H1 (cell line): ENCODE measurements around the gene BBLN. TPM values are rescaled to one million over a fixed set of nuclear protein-coding genes. Genes with fewer than 3 reads are reported as not detected.

Experiments used
- CTCF ChIA-PET: fragments of 300-600 bp; sonication (Branson Sonifier 250); formaldehyde crosslinking; loops from one replicate; lab custom pipeline; 2021; ENCODE audit not compliant: partially characterized antibody; lab: Charles Lee
- POLR2A ChIA-PET: fragments of 300-600 bp; sonication (Branson Sonifier 250); formaldehyde crosslinking; loops from one replicate; lab custom pipeline; 2021; ENCODE audit warnings: inconsistent platforms; ENCODE audit not compliant: partially characterized antibody; lab: Charles Lee
- DNase-seq, 2 experiments: peaks; one replicate each; pipeline versions ENCODE4 v3.0.0 to v3.0.0-alpha.2; 2010 to 2022; ENCODE audit warnings: low spot score in 2 of 2, low read depth in 1 of 2, mixed read lengths in 1 of 2
- FAIRE-seq: peaks from 2 replicates; lab custom pipeline; 2011; peaks lifted over from hg19 to GRCh38; lab: Jason Lieb, UNC
- H2AFZ ChIP-seq: 2 replicates; pipeline ENCODE4 v1.8.1; 2012; ENCODE audit warnings: low read length, inconsistent platforms
- H2AK5ac ChIP-seq: 2 replicates; pipeline ENCODE4 v1.6.1; 2013; ENCODE audit warnings: low read depth, low read length
- H2BK120ac ChIP-seq: replicated peaks from 2 replicates; pipeline ENCODE3; 2013; ENCODE audit warnings: low read depth, low read length, inconsistent platforms
- H2BK12ac ChIP-seq: 2 replicates; pipeline ENCODE4 v1.6.1; 2013; ENCODE audit warnings: low read depth, low read length
- H2BK15ac ChIP-seq: 2 replicates; pipeline ENCODE4 v1.6.1; 2013; ENCODE audit warnings: low read length
- H2BK20ac ChIP-seq: 2 replicates; pipeline ENCODE4 v1.6.1; 2013; ENCODE audit warnings: low read length
- H2BK5ac ChIP-seq: 2 replicates; pipeline ENCODE4 v1.6.1; 2013; ENCODE audit warnings: low read depth, low read length
- H3K14ac ChIP-seq: 2 replicates; pipeline ENCODE4 v1.6.1; 2013; ENCODE audit warnings: inconsistent platforms; ENCODE audit not compliant: insufficient read length
- H3K18ac ChIP-seq: 2 replicates; pipeline ENCODE4 v1.6.1; 2013; ENCODE audit warnings: low read length; ENCODE audit errors: extremely low read depth
- H3K23ac ChIP-seq: 2 replicates; pipeline ENCODE4 v1.6.1; 2013; ENCODE audit warnings: inconsistent platforms; ENCODE audit not compliant: insufficient read length
- H3K23me2 ChIP-seq: 2 replicates; pipeline ENCODE4 v1.6.1; 2013; ENCODE audit warnings: low read depth, low read length
- H3K27ac ChIP-seq: 2 replicates; pipeline ENCODE4 v1.6.1; 2011; ENCODE audit warnings: low read depth, low read length, inconsistent platforms
- H3K27me3 ChIP-seq, 4 experiments: replicated peaks in 1 of 4; 1 replicate in 1 of 4; 2 replicates in 3 of 4; pipeline versions ENCODE4 v1.6.1 to v1.8.1; 2011 to 2013; ENCODE audit warnings: low read length in 3 of 4, mild to moderate bottlenecking in 3 of 4, inconsistent platforms in 2 of 4, mixed read lengths in 2 of 4, moderate library complexity in 1 of 4; ENCODE audit not compliant: control insufficient read depth in 3 of 4, insufficient read depth in 3 of 4; ENCODE audit errors: extremely low read depth in 1 of 4
- H3K36me3 ChIP-seq, 4 experiments: 2 replicates each; pipeline versions ENCODE4 v1.6.1 to v1.8.1; 2011 to 2013; ENCODE audit warnings: mild to moderate bottlenecking in 4 of 4, low read length in 3 of 4, moderate library complexity in 2 of 4, control low read depth in 1 of 4, inconsistent platforms in 1 of 4; ENCODE audit not compliant: insufficient read depth in 4 of 4, control insufficient read depth in 2 of 4
- H3K4ac ChIP-seq: replicated peaks from 2 replicates; pipeline ENCODE3; 2013; ENCODE audit warnings: low read length, low read depth, mixed read lengths, inconsistent platforms; ENCODE audit not compliant: insufficient read length
- H3K4me1 ChIP-seq, 4 experiments: replicated peaks in 1 of 4; 1 replicate in 1 of 4; 2 replicates in 3 of 4; pipeline versions ENCODE4 v1.6.1 to v1.8.1; 2011 to 2013; ENCODE audit warnings: low read length in 3 of 4, inconsistent platforms in 2 of 4, mixed read lengths in 1 of 4; ENCODE audit not compliant: insufficient read depth in 4 of 4, control insufficient read depth in 3 of 4
- H3K4me2 ChIP-seq, 2 experiments: 2 replicates each; pipeline versions ENCODE4 v1.6.1 to v1.8.1; 2011 to 2013; ENCODE audit warnings: low read depth in 2 of 2, low read length in 2 of 2, control low read depth in 1 of 2, inconsistent platforms in 1 of 2, mild to moderate bottlenecking in 1 of 2; ENCODE audit not compliant: insufficient read depth in 1 of 2
- H3K4me3 ChIP-seq, 4 experiments: fragments of 200-600, 300-600 bp in 1 of 4; sonication (generic), shearing (Covaris generic), sonication (Bioruptor Twin) in 1 of 4; 2 replicates each; pipeline versions ENCODE4 v1.5.1 to v1.8.1; 2011 to 2016; ENCODE audit warnings: low read length in 4 of 4, low read depth in 3 of 4, control low read depth in 2 of 4, inconsistent platforms in 2 of 4, mild to moderate bottlenecking in 2 of 4, mixed read lengths in 1 of 4, moderate library complexity in 1 of 4; ENCODE audit not compliant: insufficient read depth in 2 of 4; ENCODE audit errors: extremely low read depth in 1 of 4
- H3K56ac ChIP-seq: replicated peaks from 2 replicates; pipeline ENCODE3; 2013; ENCODE audit warnings: low read depth, mild to moderate bottlenecking, mixed read lengths, low read length, inconsistent platforms; ENCODE audit not compliant: insufficient read length
- H3K79me1 ChIP-seq: 2 replicates; pipeline ENCODE4 v1.6.1; 2013; ENCODE audit warnings: low read depth, low read length, control low read depth
- H3K79me2 ChIP-seq, 2 experiments: 2 replicates each; pipeline versions ENCODE4 v1.6.1 to v1.8.1; 2012 to 2013; ENCODE audit warnings: low read length in 2 of 2, mild to moderate bottlenecking in 2 of 2, inconsistent platforms in 1 of 2; ENCODE audit not compliant: insufficient read depth in 2 of 2, control insufficient read depth in 1 of 2
- H3K9ac ChIP-seq, 4 experiments: replicated peaks in 1 of 4; 1 replicate in 1 of 4; 2 replicates in 3 of 4; pipeline versions ENCODE4 v1.6.1 to v1.8.1; 2011 to 2013; ENCODE audit warnings: low read depth in 3 of 4, low read length in 3 of 4, control low read depth in 2 of 4, mild to moderate bottlenecking in 2 of 4, moderate library complexity in 2 of 4, inconsistent platforms in 1 of 4; ENCODE audit errors: extremely low read depth in 1 of 4
- H3K9me3 ChIP-seq, 2 experiments: 2 replicates each; pipeline versions ENCODE4 v1.6.1 to v1.8.1; 2012 to 2013; ENCODE audit warnings: mild to moderate bottlenecking in 2 of 2, moderate library complexity in 2 of 2, control low read depth in 1 of 2, inconsistent platforms in 1 of 2, low read depth in 1 of 2, low read length in 1 of 2, mixed read lengths in 1 of 2; ENCODE audit not compliant: insufficient read depth in 2 of 2
- H4K20me1 ChIP-seq, 2 experiments: replicated peaks in 1 of 2; 2 replicates each; pipeline versions ENCODE3 to v1.8.1; 2011 to 2013; ENCODE audit warnings: inconsistent platforms in 2 of 2, low read length in 2 of 2, mild to moderate bottlenecking in 1 of 2; ENCODE audit not compliant: insufficient read depth in 2 of 2, control insufficient read depth in 1 of 2
- H4K5ac ChIP-seq: 2 replicates; pipeline ENCODE4 v1.6.1; 2013; ENCODE audit warnings: low read length, low read depth, mixed read lengths, inconsistent platforms; ENCODE audit not compliant: insufficient read length
- H4K8ac ChIP-seq: 2 replicates; pipeline ENCODE4 v1.8.0; 2013; ENCODE audit warnings: mild to moderate bottlenecking, moderate library complexity, low read length, inconsistent platforms; ENCODE audit not compliant: insufficient read depth; ENCODE audit errors: extremely low read depth
- H4K91ac ChIP-seq: replicated peaks from 2 replicates; pipeline ENCODE3; 2013; ENCODE audit warnings: low read length, mixed read lengths, inconsistent platforms; ENCODE audit not compliant: insufficient read length
- CBX8 ChIP-seq: fragments of 300-800, 300-1000 bp; sonication (generic); IDR thresholded peaks from 2 replicates; pipeline ENCODE4 v1.7.1; 2016; ENCODE audit warnings: low read depth, low read length, borderline replicate concordance
- EP300 ChIP-seq, 2 experiments: IDR thresholded peaks; 1 replicate in 1 of 2; 2 replicates in 1 of 2; pipeline ENCODE4 v1.6.1; 2011 to 2012; ENCODE audit warnings: low read depth in 2 of 2, low read length in 2 of 2, mild to moderate bottlenecking in 2 of 2, borderline replicate concordance in 1 of 2, inconsistent platforms in 1 of 2, moderate library complexity in 1 of 2
- EZH2 ChIP-seq: fragments of 200-600 bp; sonication (generic); IDR thresholded peaks from 2 replicates; pipeline ENCODE4 v1.7.1; 2012; ENCODE audit warnings: low read depth, mild to moderate bottlenecking, moderate library complexity, low read length, inconsistent platforms; ENCODE audit not compliant: severe bottlenecking
- HDAC2 ChIP-seq, 2 experiments: fragments of 300-600 bp in 1 of 2; sonication (generic) in 1 of 2; IDR thresholded peaks; 2 replicates each; pipeline ENCODE4 v1.6.1; 2011 to 2012; ENCODE audit warnings: low read depth in 2 of 2, low read length in 2 of 2, mild to moderate bottlenecking in 2 of 2, moderate library complexity in 2 of 2, borderline replicate concordance in 1 of 2, inconsistent platforms in 1 of 2
- PHF8 ChIP-seq: fragments of 200-600 bp; sonication (generic); conservative IDR thresholded peaks from 2 replicates; pipeline ENCODE4 v1.7.1; 2012; ENCODE audit warnings: low read depth, mild to moderate bottlenecking, inconsistent platforms, low read length, moderate library complexity
- POLR2AphosphoS5 ChIP-seq: IDR thresholded peaks from 2 replicates; pipeline ENCODE4 v1.6.1; 2011; ENCODE audit warnings: low read depth, low read length
- RBBP5 ChIP-seq: IDR thresholded peaks from 2 replicates; pipeline ENCODE4 v1.7.1; 2012; ENCODE audit warnings: low read depth, mild to moderate bottlenecking, inconsistent platforms, low read length, moderate library complexity, borderline replicate concordance
- RFX5 ChIP-seq: IDR thresholded peaks from 2 replicates; pipeline ENCODE4 v1.6.1; 2011; ENCODE audit warnings: low read depth, low read length, improper control_type of control experiment, borderline replicate concordance
- SIN3A ChIP-seq, 2 experiments: IDR thresholded peaks in 1 of 2; conservative IDR thresholded peaks in 1 of 2; 2 replicates each; pipeline ENCODE4 v1.6.1; 2011 to 2012; ENCODE audit warnings: low read length in 2 of 2, improper control_type of control experiment in 1 of 2, low read depth in 1 of 2, mild to moderate bottlenecking in 1 of 2
- TCF12 ChIP-seq: IDR thresholded peaks from 2 replicates; pipeline ENCODE4 v1.6.1; 2011; ENCODE audit warnings: low read depth, mild to moderate bottlenecking, low read length
- WGBS, 2 experiments: shearing (Covaris generic) in 1 of 2; methylation state at CpG; one replicate each; pipeline versions ENCODE4 v1.1.6 to v1.1.7; 2013 to 2015; ENCODE audit warnings: low lambda C conversion rate in 2 of 2, mixed read lengths in 2 of 2, inconsistent platforms in 1 of 2, low coverage in 1 of 2, missing lambda C conversion rate in 1 of 2; ENCODE audit not compliant: insufficient replicate concordance in 2 of 2, insufficient coverage in 1 of 2, insufficient read length in 1 of 2; ENCODE audit errors: extremely low coverage in 1 of 2, missing lambda C conversion rate in 1 of 2; 5-methylcytosine and 5-hydroxymethylcytosine counted together
- polyA plus RNA-seq, 7 experiments: library from polyadenylated mRNA; depleted of rRNA in 3 of 7; stranded (reverse) in 5 of 7; unstranded in 2 of 7; fragments of >200 nt in 5 of 7; fragments of 200-250 nt in 2 of 7; gene quantifications; 1 replicate in 5 of 7; 2 replicates in 1 of 7; 4 replicates in 1 of 7; pipeline versions ENCODE4 v1.2.1 to v1.2.3, GENCODE V29; 2011 to 2013; ENCODE audit warnings: missing spikeins in 2 of 7, mixed read lengths in 2 of 7
- total RNA-seq: library from RNA; stranded (reverse); fragmentation: NEBNext Ultra II Directional; extraction: Animal tissue kit (Norgen Biotek cat#: 25700); gene quantifications from 2 replicates; pipeline ENCODE4 v1.2.1, GENCODE V29; 2021
- TF ChIP-seq, protein P1 (sequence below): IDR thresholded peaks from 2 replicates; pipeline ENCODE4 v1.6.1; 2012; ENCODE audit warnings: inconsistent platforms

BBLN gene
- total and polyA plus RNA-seq, 2 of the 8 experiments (the other 6 are each of a cell fraction or from before 2014, with no cell fraction given) = 63.1 to 164 TPM

DNA sequence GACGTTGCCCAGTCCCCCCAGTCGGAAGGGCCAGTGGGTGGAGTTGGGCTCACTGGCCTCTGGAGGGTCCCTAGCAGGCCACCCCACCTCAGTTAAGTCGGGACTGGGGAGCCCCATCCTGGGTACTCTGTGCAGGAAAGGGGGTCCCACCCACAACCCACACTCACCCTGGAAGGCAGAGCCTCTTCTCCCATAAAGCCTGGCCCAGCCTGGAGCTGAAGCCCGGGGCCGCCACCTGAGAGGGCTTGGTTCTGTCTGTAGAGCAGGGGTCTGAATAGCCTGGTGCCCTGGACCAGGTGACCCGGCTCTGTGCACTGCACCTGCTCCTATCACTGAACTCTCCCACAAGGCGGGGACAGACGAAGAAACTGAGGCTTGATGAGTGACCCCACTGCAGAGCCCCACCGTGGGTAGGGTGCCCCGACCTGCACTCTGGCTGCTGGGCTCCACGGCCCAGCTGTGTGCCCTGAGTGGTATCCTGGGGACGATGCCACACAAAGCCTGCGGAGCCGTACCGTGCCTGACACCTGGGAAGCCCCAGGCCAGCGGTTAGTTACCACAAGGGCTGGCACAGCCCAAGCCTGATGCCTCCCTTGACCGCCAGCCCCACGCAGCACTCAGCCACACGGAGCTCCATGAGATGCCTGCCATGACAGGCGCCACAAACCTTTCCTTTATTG lies 39.9 kb upstream of the BBLN start:
- CTCF ChIA-PET = interaction anchor here (0.6 to 2.4 kb wide), 6 partner anchors 9 to 232 kb away, joined by 3 to 11 read pairs (median 3); no protein-coding TSS in a partner anchor
- POLR2A ChIA-PET = interaction anchor here (0.6 to 1.8 kb wide), 7 partner anchors 9 to 51 kb away, joined by 3 to 6 read pairs (median 4); no protein-coding TSS in a partner anchor
- FAIRE-seq = no peak
- Histone ChIP-seq H3K23me2 (no peaks in the 10 kb centered on the region), H2BK15ac (no peak overlapping the region), H3K4me1 (peaks cover 0 to 4% (median under 1%) of the 10 kb centered on the region in 4 experiments; a peak in 3 of 7 replicates), H3K9me3 (no peaks in the 10 kb centered on the region), H2BK5ac (no peak overlapping the region), H3K4ac (no peak overlapping the region), H3K14ac (no peak overlapping the region), H2BK12ac (no peak overlapping the region), H3K27me3 (no peaks in the 10 kb centered on the region), H3K27ac (no peak overlapping the region), H3K18ac (no peak overlapping the region), H4K91ac (no peak overlapping the region), H4K20me1 (peaks cover 3 to 24% of the 10 kb centered on the region in 2 experiments), H2BK20ac (no peak overlapping the region), H2AK5ac (no peak overlapping the region), H3K9ac (no peak overlapping the region), H3K79me1 (no peaks in the 10 kb centered on the region; the same call in 1 of the 2 replicates), H3K36me3 (peaks cover 2 to 26% (median 8%) of the 10 kb centered on the region in 4 experiments; a peak in 4 of 8 replicates), H3K79me2 (peaks cover 0 to 4% of the 10 kb centered on the region in 2 experiments; a peak in 1 of 4 replicates), H3K56ac (no peak overlapping the region), H2BK120ac (no peak overlapping the region), H4K5ac (no peak overlapping the region), H3K4me2 (no peak overlapping the region), H3K23ac (no peak overlapping the region), H2AFZ (no peak overlapping the region), H3K4me3 (no peak overlapping the region), H4K8ac (peak overlapping the region; percentile 4; the same call in 1 of the 2 replicates)
- no peak for DNase-seq
- 86% methylated on average over 20 of the region's 20 CpGs; no CpG with 5 or more reads in 1 of the 2 experiments for WGBS, 2 experiments
- TF ChIP-seq EZH2 (no peak), TCF12 (no peak), SIN3A (conservative IDR thresholded peaks at IDR 0.05 in 1 of 2, IDR thresholded peaks at IDR 0.05 in 1 of 2; ENCODE audit: low read depth in 1 of 2, low read length in 2 of 2) (no peak), PHF8 (no peak), POLR2AphosphoS5 (no peak), RFX5 (no peak), CBX8 (no peak), EP300 (IDR thresholded peaks at IDR 0.05; ENCODE audit: borderline replicate concordance in 1 of 2, low read depth in 2 of 2, low read length in 2 of 2) (no peak), RBBP5 (no peak), HDAC2 (IDR thresholded peaks at IDR 0.05; ENCODE audit: borderline replicate concordance in 1 of 2, low read depth in 2 of 2, low read length in 2 of 2) (no peak)
- TF ChIP-seq, protein P1, sequence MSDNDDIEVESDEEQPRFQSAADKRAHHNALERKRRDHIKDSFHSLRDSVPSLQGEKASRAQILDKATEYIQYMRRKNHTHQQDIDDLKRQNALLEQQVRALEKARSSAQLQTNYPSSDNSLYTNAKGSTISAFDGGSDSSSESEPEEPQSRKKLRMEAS = no peak
